HepG2 (cell line): ENCODE measurements around the gene SPATA25. TPM values are rescaled to one million over a fixed set of nuclear protein-coding genes. Genes with fewer than 3 reads are reported as not detected.
A peak's percentile ranks its signal among the peaks of the same experiment; 100 is the strongest.

ENCODE experiments used
- ATF1 ChIP-seq: IDR thresholded peaks from 2 replicates; pipeline ENCODE4 v1.6.1; 2016; ENCODE audit warnings: mild to moderate bottlenecking, control low read depth
- ATF4 ChIP-seq, 2 experiments: fragments of 450-650 bp in 1 of 2; sonication (generic) in 1 of 2; formaldehyde crosslinking; IDR thresholded peaks; 2 replicates each; pipeline versions ENCODE4 v1.5.0 to v1.8.0; 2020 to 2022; ENCODE audit warnings: mild to moderate bottlenecking in 1 of 2, missing genetic modification reagents in 1 of 2
- ATM ChIP-seq: fragments of 450-650 bp; IDR thresholded peaks from 2 replicates; pipeline ENCODE4 v1.7.1; 2017; ENCODE audit warnings: mild to moderate bottlenecking, borderline replicate concordance
- CBX5 ChIP-seq: sonication (generic); formaldehyde crosslinking; IDR thresholded peaks from 2 replicates; pipeline ENCODE4 v1.4.0; 2020; ENCODE audit warnings: missing genetic modification reagents, borderline replicate concordance
- CCDC6 ChIP-seq: sonication (generic); formaldehyde crosslinking; IDR thresholded peaks from 2 replicates; pipeline ENCODE4 v1.8.1; 2022; ENCODE audit warnings: mild to moderate bottlenecking, missing genetic modification reagents, moderate library complexity
- GPBP1L1 ChIP-seq: sonication (generic); formaldehyde crosslinking; IDR thresholded peaks from 2 replicates; pipeline ENCODE4 v1.5.0; 2020; ENCODE audit warnings: mild to moderate bottlenecking, missing genetic modification reagents
- HMGA1 ChIP-seq: sonication (generic); formaldehyde crosslinking; conservative IDR thresholded peaks from 2 replicates; pipeline ENCODE4 v1.4.0; 2020; ENCODE audit warnings: missing genetic modification reagents
- MED8 ChIP-seq: sonication (generic); formaldehyde crosslinking; IDR thresholded peaks from 2 replicates; pipeline ENCODE4 v1.8.1; 2023; ENCODE audit warnings: mild to moderate bottlenecking, missing genetic modification reagents; ENCODE audit not compliant: insufficient replicate concordance
- MNT ChIP-seq: fragments of 450-650 bp; IDR thresholded peaks from 2 replicates; pipeline ENCODE4 v1.6.1; 2016
- NBN ChIP-seq: fragments of 450-650 bp; conservative IDR thresholded peaks from 2 replicates; pipeline ENCODE4 v1.6.1; 2017
- TAF15 ChIP-seq: fragments of 200-400 bp; formaldehyde crosslinking; IDR thresholded peaks from one replicate; pipeline ENCODE4 v1.6.1; 2018; ENCODE audit warnings: mild to moderate bottlenecking, low read depth, low read length; ENCODE audit not compliant: poor library complexity, severe bottlenecking
- ZBTB8A ChIP-seq: sonication (generic); formaldehyde crosslinking; IDR thresholded peaks from 2 replicates; pipeline ENCODE4 v1.4.0; 2020; ENCODE audit warnings: mild to moderate bottlenecking, low read depth, missing genetic modification reagents, borderline replicate concordance
- ZFP82 ChIP-seq: sonication (generic); formaldehyde crosslinking; IDR thresholded peaks from 2 replicates; pipeline ENCODE4 v1.5.1; 2020; ENCODE audit warnings: mild to moderate bottlenecking, missing genetic modification reagents, borderline replicate concordance
- ZFY ChIP-seq: sonication (generic); formaldehyde crosslinking; IDR thresholded peaks from 2 replicates; pipeline ENCODE4 v1.4.0; 2020; ENCODE audit warnings: missing genetic modification reagents
- ZNF570 ChIP-seq: sonication (generic); formaldehyde crosslinking; IDR thresholded peaks from 2 replicates; pipeline ENCODE4 v1.4.0; 2020; ENCODE audit warnings: mild to moderate bottlenecking, missing genetic modification reagents, borderline replicate concordance
- ZNF574 ChIP-seq: sonication (generic); formaldehyde crosslinking; IDR thresholded peaks from 2 replicates; pipeline ENCODE4 v1.4.0; 2020; ENCODE audit warnings: missing genetic modification reagents
- ZNF878 ChIP-seq: sonication (generic); formaldehyde crosslinking; IDR thresholded peaks from 2 replicates; pipeline ENCODE4 v1.8.1; 2023; ENCODE audit warnings: mild to moderate bottlenecking, missing genetic modification reagents, moderate library complexity
- polyA plus RNA-seq, 8 experiments: library from polyadenylated mRNA; depleted of rRNA in 3 of 8; stranded (reverse) in 7 of 8; unstranded in 1 of 8; fragments of >200 nt; fragmentation: Illumina TruSeq in 4 of 8; extraction: Trizol in 4 of 8; gene quantifications; 2 replicates each; pipeline versions ENCODE4 v1.2.1 to v1.2.3, GENCODE V29; 2011 to 2016; ENCODE audit warnings: low read depth in 4 of 8, missing spikeins in 1 of 8, mixed read lengths in 1 of 8; ENCODE audit not compliant: insufficient read depth in 1 of 8
- total RNA-seq, 5 experiments: library from RNA; depleted of rRNA; stranded (reverse); fragments of >200 nt; fragmentation: Illumina TruSeq; extraction: Trizol; gene quantifications; 2 replicates each; pipeline ENCODE4 v1.2.3, GENCODE V29; 2016; ENCODE audit warnings: low read depth in 1 of 5
- TF ChIP-seq, protein P1 (sequence below): sonication (generic); formaldehyde crosslinking; IDR thresholded peaks from 2 replicates; pipeline ENCODE4 v1.4.0; 2020; ENCODE audit warnings: missing genetic modification reagents
- TF ChIP-seq, protein P2 (sequence below): sonication (generic); formaldehyde crosslinking; conservative IDR thresholded peaks from 2 replicates; pipeline ENCODE4 v1.8.0; 2022; ENCODE audit warnings: mild to moderate bottlenecking, moderate library complexity, missing genetic modification reagents

SPATA25 gene
- total and polyA plus RNA-seq, 2 of the 13 experiments (the other 11 are each of a cell fraction or from before 2014, with no cell fraction given): 4.8 to 7.6 TPM

- no peak for TF ChIP-seq ZNF574 (CRISPR knock-in tag)
- TF ChIP-seq GPBP1L1: no peak
- TF ChIP-seq TAF15: no peak
- TF ChIP-seq CCDC6: no peak
- TF ChIP-seq MNT: no peak
- no peak for TF ChIP-seq ZFY
- TF ChIP-seq ZNF878 (CRISPR knock-in tag): no peak
- TF ChIP-seq, protein P1, sequence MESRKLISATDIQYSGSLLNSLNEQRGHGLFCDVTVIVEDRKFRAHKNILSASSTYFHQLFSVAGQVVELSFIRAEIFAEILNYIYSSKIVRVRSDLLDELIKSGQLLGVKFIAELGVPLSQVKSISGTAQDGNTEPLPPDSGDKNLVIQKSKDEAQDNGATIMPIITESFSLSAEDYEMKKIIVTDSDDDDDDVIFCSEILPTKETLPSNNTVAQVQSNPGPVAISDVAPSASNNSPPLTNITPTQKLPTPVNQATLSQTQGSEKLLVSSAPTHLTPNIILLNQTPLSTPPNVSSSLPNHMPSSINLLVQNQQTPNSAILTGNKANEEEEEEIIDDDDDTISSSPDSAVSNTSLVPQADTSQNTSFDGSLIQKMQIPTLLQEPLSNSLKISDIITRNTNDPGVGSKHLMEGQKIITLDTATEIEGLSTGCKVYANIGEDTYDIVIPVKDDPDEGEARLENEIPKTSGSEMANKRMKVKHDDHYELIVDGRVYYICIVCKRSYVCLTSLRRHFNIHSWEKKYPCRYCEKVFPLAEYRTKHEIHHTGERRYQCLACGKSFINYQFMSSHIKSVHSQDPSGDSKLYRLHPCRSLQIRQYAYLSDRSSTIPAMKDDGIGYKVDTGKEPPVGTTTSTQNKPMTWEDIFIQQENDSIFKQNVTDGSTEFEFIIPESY (CRISPR knock-in tag): no peak
- TF ChIP-seq CBX5: no peak
- peak; percentile 56; the same call in 1 of the 2 replicates for TF ChIP-seq ATF1
- TF ChIP-seq NBN: no peak
- TF ChIP-seq ZFP82: no peak
- TF ChIP-seq ZNF570 (CRISPR knock-in tag): no peak
- TF ChIP-seq ATM: no peak
- no peak for TF ChIP-seq MED8 (CRISPR knock-in tag)
- TF ChIP-seq, protein P2, sequence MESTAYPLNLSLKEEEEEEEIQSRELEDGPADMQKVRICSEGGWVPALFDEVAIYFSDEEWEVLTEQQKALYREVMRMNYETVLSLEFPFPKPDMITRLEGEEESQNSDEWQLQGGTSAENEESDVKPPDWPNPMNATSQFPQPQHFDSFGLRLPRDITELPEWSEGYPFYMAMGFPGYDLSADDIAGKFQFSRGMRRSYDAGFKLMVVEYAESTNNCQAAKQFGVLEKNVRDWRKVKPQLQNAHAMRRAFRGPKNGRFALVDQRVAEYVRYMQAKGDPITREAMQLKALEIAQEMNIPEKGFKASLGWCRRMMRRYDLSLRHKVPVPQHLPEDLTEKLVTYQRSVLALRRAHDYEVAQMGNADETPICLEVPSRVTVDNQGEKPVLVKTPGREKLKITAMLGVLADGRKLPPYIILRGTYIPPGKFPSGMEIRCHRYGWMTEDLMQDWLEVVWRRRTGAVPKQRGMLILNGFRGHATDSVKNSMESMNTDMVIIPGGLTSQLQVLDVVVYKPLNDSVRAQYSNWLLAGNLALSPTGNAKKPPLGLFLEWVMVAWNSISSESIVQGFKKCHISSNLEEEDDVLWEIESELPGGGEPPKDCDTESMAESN (CRISPR knock-in tag): no peak
- no peak for TF ChIP-seq ATF4 (CRISPR knock-in tag; IDR thresholded peaks at IDR 0.05)
- TF ChIP-seq ZBTB8A (CRISPR knock-in tag): no peak
- TF ChIP-seq HMGA1: no peak
Measured at GRCh38 chr20:45905505-45906079, 18.2 kb upstream of the SPATA25 start (continued).
